ENCODE measurements around the gene WARS2.

The WARS2 gene

DNA sequence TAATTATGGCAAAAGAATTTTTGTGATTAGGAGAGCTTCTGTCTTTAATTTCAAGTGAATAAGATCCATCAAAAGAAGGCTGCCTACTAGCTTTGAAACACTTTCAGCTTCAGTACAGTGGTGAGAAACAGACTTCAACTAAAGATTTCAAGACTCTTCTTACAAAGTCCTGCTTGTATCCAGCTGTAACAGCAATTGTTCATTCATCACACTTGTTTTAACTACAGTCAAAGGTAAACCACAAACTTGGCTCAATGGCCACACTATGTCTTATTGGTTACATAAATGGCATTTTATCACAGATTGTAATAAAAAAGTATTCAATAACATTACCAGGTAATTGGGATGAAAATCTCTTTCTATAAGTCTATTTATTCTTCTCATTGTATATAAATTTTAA, 59.2 kb downstream of the WARS2 start:
- Histone ChIP-seq H3K27me3 (ENCODE audit: control insufficient read depth, insufficient read depth, low read length) (no peaks in the 10 kb centered on the region), H3K4me3 (ENCODE audit: low read length) (no peak overlapping the region), H3K4me1 (ENCODE audit: control insufficient read depth, insufficient read depth, low read length) (no peaks in the 10 kb centered on the region), H3K9me3 (ENCODE audit: control insufficient read depth, low read length) (no peaks in the 10 kb centered on the region), H3K9ac (ENCODE audit: low read length) (no peak overlapping the region), H3K36me3 (ENCODE audit: control insufficient read depth, insufficient read depth, low read length) (no peaks in the 10 kb centered on the region)

DNA sequence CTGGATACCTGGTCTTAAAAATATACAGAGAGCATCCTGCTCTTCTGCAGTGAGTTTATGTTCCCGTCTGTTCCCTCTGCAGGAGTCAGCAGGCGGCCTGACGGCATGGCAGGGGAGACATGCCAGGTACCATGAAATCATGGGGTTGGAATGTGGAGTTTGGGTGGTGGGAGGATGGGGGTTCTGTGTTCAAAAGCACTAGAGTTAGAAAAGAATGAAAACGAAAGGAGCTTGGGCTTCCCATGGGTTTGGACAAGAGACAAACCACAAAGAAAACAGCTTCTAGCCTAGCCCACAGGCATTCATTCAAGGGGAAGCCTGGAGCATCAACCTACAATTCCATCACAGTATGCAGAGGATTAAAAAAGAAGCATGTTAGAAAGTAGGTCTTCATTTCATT, 59.9 kb downstream of the WARS2 start:
- no peaks in the 10 kb centered on the region for H3K36me3 ChIP-seq (ENCODE audit: control insufficient read depth, insufficient read depth, low read length)

DNA sequence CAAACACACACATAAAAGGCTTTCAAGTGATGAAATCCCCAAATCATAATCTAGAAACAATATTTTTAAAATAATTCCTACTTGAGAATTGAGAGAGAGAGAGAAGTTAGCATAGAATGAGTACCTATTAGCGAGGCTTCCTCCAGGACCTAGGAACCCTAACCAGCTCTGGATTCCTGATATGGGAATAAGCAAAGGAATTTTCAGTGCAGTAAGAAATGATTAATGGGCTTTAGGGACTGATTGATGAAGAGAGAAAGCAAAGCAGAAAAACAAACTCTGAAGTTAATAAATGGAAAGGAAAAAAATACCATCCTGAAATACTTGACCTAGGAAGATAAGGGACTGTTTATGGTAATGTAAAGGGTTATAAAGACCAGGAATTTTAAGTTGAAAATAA, 60.6 kb downstream of the WARS2 start:
- no peaks in the 10 kb centered on the region for H3K4me1 ChIP-seq (ENCODE audit: control insufficient read depth, insufficient read depth, low read length)
- no peak overlapping the region for H3K4me3 ChIP-seq (ENCODE audit: low read length)
- no peaks in the 10 kb centered on the region for H3K36me3 ChIP-seq (ENCODE audit: control insufficient read depth, insufficient read depth, low read length)
- H3K9ac ChIP-seq (ENCODE audit: low read length), result no peak overlapping the region
- no peaks in the 10 kb centered on the region for H3K27me3 ChIP-seq (ENCODE audit: control insufficient read depth, insufficient read depth, low read length)
- H3K9me3 ChIP-seq (ENCODE audit: control insufficient read depth, low read length), result no peaks in the 10 kb centered on the region

More for the DNA sequence above, 59.9 kb downstream of the WARS2 start:
- no peaks in the 10 kb centered on the region for H3K27me3 ChIP-seq (ENCODE audit: control insufficient read depth, insufficient read depth, low read length)
- no peaks in the 10 kb centered on the region for H3K9me3 ChIP-seq (ENCODE audit: control insufficient read depth, low read length)
- no peak overlapping the region for H3K9ac ChIP-seq (ENCODE audit: low read length)
- no peaks in the 10 kb centered on the region for H3K4me1 ChIP-seq (ENCODE audit: control insufficient read depth, insufficient read depth, low read length)
- H3K4me3 ChIP-seq (ENCODE audit: low read length), result no peak overlapping the region

DNA sequence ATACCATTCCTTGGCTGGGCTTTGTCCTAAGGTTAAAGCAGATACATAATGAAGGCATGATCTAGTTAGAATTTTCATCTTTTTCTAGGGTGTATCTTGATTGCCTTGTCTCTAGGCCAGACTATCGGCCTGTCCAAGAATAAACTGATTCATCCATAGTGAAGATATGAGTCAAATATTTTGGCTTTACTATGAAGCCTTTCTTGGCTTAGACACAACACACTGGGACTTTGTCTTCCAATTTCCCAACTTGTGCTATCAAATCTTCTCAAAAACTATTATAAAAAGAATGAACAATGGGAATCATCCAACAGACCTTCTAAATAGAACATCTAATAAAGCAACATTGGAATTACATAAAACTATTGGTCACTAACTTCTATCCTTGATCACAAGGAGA, 64.8 kb downstream of the WARS2 start:
- H3K27me3 ChIP-seq (ENCODE audit: control insufficient read depth, insufficient read depth, low read length), result no peaks in the 10 kb centered on the region
- H3K9ac ChIP-seq (ENCODE audit: low read length), result no peak overlapping the region
- no peaks in the 10 kb centered on the region for H3K36me3 ChIP-seq (ENCODE audit: control insufficient read depth, insufficient read depth, low read length)
- H3K9me3 ChIP-seq (ENCODE audit: control insufficient read depth, low read length), result no peaks in the 10 kb centered on the region
- H3K4me1 ChIP-seq (ENCODE audit: control insufficient read depth, insufficient read depth, low read length), result no peaks in the 10 kb centered on the region
- H3K4me3 ChIP-seq (ENCODE audit: low read length), result no peak overlapping the region

DNA sequence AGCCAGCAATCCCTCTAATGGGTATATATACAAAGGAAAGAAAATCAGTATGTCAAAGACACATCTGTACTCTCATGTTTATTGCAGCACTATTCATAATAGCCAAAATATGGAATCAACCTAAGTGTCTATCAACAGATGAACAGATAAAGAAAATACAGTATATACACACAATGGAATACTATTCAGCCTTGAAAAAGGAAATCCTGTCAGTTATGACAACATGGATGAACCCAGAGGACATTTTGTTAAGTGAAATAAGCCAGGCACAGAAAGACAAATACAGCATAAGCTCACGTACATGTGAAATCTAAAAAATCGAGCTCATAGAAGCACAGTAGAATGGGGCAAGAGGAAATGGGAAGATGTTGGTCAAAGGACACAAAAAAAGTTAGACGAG, 69.1 kb downstream of the WARS2 start:
- Histone ChIP-seq H3K27me3 (ENCODE audit: control insufficient read depth, insufficient read depth, low read length) (no peaks in the 10 kb centered on the region), H3K4me3 (ENCODE audit: low read length) (no peak overlapping the region), H3K4me1 (ENCODE audit: control insufficient read depth, insufficient read depth, low read length) (no peaks in the 10 kb centered on the region), H3K9me3 (ENCODE audit: control insufficient read depth, low read length) (no peaks in the 10 kb centered on the region), H3K36me3 (ENCODE audit: control insufficient read depth, insufficient read depth, low read length) (no peaks in the 10 kb centered on the region), H3K9ac (ENCODE audit: low read length) (no peak overlapping the region)

DNA sequence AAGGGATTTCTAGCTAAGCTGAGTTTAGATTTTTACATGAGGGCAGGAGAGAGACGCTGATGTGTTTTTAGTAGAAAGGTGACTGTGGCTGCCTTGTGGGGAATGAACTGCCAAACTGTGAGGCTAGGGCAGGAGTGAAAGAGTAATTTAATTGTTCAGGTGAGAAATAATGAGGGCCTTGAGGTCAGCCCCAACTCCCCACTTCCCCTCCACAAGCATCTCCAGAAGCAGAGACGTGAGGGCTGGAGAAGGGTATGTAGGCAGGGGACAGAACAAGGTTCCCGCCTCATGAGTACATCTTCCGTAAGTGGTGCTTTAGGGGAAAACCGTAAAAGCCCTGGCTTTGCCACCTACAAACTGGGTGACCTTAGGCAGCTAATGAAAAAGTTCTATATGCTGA, 70.8 kb downstream of the WARS2 start:
- Histone ChIP-seq H3K4me1 (ENCODE audit: control insufficient read depth, insufficient read depth, low read length) (no peaks in the 10 kb centered on the region), H3K36me3 (ENCODE audit: control insufficient read depth, insufficient read depth, low read length) (no peaks in the 10 kb centered on the region), H3K27me3 (ENCODE audit: control insufficient read depth, insufficient read depth, low read length) (no peaks in the 10 kb centered on the region), H3K4me3 (ENCODE audit: low read length) (no peak overlapping the region), H3K9me3 (ENCODE audit: control insufficient read depth, low read length) (no peaks in the 10 kb centered on the region), H3K9ac (ENCODE audit: low read length) (no peak overlapping the region)

DNA sequence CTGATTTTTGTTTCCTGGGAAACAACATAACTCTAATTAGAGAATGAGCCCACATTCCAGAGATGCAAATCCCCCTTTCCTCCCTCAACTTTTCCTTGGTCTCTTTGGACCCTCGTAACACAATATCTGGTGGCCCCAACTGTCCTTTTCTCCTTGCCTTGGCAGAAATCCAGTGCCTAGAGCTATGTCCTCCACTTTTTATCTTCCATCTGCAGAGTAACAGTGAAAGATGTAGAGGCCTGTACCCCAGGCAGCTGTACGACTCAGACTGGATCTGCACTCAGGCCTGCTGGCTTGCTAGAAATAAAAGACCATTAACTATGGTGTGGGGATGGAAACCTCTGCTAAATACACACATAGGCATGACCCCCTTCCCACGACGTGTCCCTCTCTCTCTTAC, 72.0 kb downstream of the WARS2 start:
- no peaks in the 10 kb centered on the region for H3K9me3 ChIP-seq (ENCODE audit: control insufficient read depth, low read length)
- no peak overlapping the region for H3K9ac ChIP-seq (ENCODE audit: low read length)

DNA sequence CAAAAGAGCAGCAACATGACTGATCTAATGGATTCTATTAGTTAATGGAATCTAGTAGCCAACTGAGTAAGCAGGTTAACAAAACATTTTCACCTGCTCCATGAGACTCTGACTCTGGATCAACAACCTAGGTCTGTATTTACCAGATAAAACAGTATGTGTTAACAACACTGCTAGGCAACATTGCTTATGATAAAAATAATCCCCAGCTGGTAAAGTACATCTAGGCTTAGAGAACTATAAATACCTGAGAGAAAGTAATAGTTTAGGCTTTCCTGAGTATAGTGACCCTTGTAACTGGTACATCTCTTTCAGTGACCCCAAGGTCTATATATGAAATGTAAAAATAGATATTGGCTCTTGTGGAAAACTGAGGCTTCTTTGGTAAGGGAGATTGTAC, 78.8 kb downstream of the WARS2 start:
- H3K9ac ChIP-seq (ENCODE audit: low read length), result no peak overlapping the region
- no peak overlapping the region for H3K4me3 ChIP-seq (ENCODE audit: low read length)
- H3K4me1 ChIP-seq (ENCODE audit: control insufficient read depth, insufficient read depth, low read length), result no peaks in the 10 kb centered on the region
- H3K27me3 ChIP-seq (ENCODE audit: control insufficient read depth, insufficient read depth, low read length), result no peaks in the 10 kb centered on the region
- H3K36me3 ChIP-seq (ENCODE audit: control insufficient read depth, insufficient read depth, low read length), result no peaks in the 10 kb centered on the region
- H3K9me3 ChIP-seq (ENCODE audit: control insufficient read depth, low read length), result no peaks in the 10 kb centered on the region

More for the DNA sequence above, 72.0 kb downstream of the WARS2 start:
- Histone ChIP-seq H3K36me3 (ENCODE audit: control insufficient read depth, insufficient read depth, low read length) (no peaks in the 10 kb centered on the region), H3K4me1 (ENCODE audit: control insufficient read depth, insufficient read depth, low read length) (no peaks in the 10 kb centered on the region), H3K27me3 (ENCODE audit: control insufficient read depth, insufficient read depth, low read length) (no peaks in the 10 kb centered on the region), H3K4me3 (ENCODE audit: low read length) (no peak overlapping the region)

DNA sequence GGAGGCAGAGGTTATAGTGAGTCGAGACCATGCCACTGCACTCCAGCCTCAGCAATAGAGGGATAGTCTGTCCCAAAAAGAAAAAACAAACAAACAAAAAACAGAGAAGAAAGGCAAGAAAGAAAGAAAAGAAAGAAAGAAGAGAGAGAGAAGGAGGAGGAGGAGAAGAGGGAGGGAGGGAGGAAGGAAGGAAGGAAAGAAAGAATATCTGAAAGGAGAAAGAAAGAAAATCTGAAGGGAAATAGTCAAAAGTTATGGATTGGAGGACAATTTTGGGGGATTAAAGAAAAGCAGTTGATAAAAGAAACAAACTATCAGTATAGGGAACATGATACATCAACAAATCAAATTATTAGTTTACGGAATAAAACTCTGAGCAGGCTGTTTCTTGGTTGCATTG, 84.9 kb downstream of the WARS2 start:
- H3K27me3 ChIP-seq (ENCODE audit: control insufficient read depth, insufficient read depth, low read length), result no peaks in the 10 kb centered on the region
- no peaks in the 10 kb centered on the region for H3K36me3 ChIP-seq (ENCODE audit: control insufficient read depth, insufficient read depth, low read length)
- no peaks in the 10 kb centered on the region for H3K4me1 ChIP-seq (ENCODE audit: control insufficient read depth, insufficient read depth, low read length)
- no peak overlapping the region for H3K4me3 ChIP-seq (ENCODE audit: low read length)
- no peak overlapping the region for H3K9ac ChIP-seq (ENCODE audit: low read length)
- H3K9me3 ChIP-seq (ENCODE audit: control insufficient read depth, low read length), result no peaks in the 10 kb centered on the region

DNA sequence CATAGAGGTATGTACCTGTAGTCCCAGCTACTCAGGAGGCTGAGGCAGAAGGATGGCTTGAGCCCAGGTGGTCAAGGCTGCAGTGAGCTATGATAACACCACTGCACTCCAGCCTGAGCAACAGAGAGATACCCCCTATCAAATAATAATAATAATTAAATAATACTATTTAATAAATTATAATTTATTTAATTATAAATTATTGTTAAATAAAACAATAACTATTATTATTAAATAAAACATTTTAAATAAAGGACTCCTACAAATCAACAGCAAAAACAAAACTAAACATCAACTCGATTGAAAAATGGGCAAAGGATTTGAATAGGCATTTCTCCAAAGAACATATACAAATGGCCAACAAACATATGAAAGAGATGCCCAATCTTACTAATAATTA, 86.5 kb downstream of the WARS2 start:
- Histone ChIP-seq H3K9ac (ENCODE audit: low read length) (no peak overlapping the region), H3K27me3 (ENCODE audit: control insufficient read depth, insufficient read depth, low read length) (no peaks in the 10 kb centered on the region), H3K4me3 (ENCODE audit: low read length) (no peak overlapping the region), H3K4me1 (ENCODE audit: control insufficient read depth, insufficient read depth, low read length) (no peaks in the 10 kb centered on the region), H3K36me3 (ENCODE audit: control insufficient read depth, insufficient read depth, low read length) (no peaks in the 10 kb centered on the region), H3K9me3 (ENCODE audit: control insufficient read depth, low read length) (no peaks in the 10 kb centered on the region)

DNA sequence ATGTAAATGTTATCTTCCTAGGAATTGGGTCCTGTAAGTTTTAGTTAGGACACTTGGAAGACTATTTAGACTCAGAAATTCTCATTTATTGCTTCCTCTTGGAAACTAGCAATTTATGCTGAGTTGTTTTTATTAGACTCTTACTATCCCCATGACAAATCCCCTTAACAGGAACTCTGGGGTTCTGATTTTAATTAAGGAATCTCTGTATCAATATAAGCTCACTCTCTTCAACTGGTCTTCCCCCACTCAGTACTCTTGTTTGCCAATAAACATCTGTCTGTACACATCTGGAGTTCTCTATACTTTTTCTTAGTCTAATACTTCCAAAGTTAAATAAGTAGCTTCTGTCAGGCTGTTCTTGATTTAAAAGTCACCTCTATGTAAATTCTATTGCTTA, 88.2 kb downstream of the WARS2 start:
- no peaks in the 10 kb centered on the region for H3K4me1 ChIP-seq (ENCODE audit: control insufficient read depth, insufficient read depth, low read length)
- H3K9ac ChIP-seq (ENCODE audit: low read length), result no peak overlapping the region
- H3K4me3 ChIP-seq (ENCODE audit: low read length), result no peak overlapping the region
- no peaks in the 10 kb centered on the region for H3K36me3 ChIP-seq (ENCODE audit: control insufficient read depth, insufficient read depth, low read length)
- H3K9me3 ChIP-seq (ENCODE audit: control insufficient read depth, low read length), result no peaks in the 10 kb centered on the region
- no peaks in the 10 kb centered on the region for H3K27me3 ChIP-seq (ENCODE audit: control insufficient read depth, insufficient read depth, low read length)

DNA sequence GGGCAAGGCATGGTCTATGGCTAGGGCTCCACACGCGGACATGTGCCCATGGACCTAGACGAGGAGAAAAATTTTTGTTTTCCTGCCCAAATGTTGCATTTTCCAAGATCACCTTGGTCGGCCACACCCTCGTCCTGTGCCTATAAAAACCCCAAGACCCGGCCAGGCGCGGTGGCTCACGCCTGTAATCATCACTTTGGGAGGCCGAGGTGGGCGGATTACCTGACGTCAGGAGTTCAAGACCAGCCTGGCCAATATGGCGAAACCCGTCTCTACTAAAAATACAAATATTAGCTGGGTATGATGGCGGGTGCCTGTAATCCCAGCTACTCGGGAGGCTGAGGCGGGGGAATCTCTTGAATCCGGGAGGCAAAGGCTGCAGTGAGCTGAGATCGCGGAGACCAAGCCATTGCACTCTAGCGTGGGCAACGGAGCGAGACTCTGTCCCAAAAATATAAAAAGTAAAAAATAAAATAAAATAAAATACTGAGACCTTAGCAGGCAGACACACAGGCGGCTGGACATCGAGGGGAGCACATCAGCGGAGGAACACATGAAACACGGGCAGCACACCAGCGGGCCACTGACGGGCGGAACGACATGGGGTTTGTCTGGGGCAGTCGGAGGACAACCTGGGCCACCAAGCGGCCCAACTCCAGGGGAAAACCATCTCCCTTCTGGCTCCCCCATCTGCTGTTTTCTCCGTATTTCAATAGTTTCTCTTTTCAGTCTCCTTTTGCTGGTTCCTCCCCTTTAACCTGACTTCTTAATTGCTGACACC, 91.6 kb downstream of the WARS2 start:
- Histone ChIP-seq H3K36me3 (ENCODE audit: control insufficient read depth, insufficient read depth, low read length) (no peaks in the 10 kb centered on the region), H3K9me3 (ENCODE audit: control insufficient read depth, low read length) (no peaks in the 10 kb centered on the region), H3K4me1 (ENCODE audit: control insufficient read depth, insufficient read depth, low read length) (peaks cover 21% of the 10 kb centered on the region), H3K9ac (ENCODE audit: low read length) (no peak overlapping the region), H3K4me3 (ENCODE audit: low read length) (no peak overlapping the region), H3K27me3 (ENCODE audit: control insufficient read depth, insufficient read depth, low read length) (no peaks in the 10 kb centered on the region)

Data from mucosa of stomach (tissue), 1 donor.